Ammon's horn (tissue), 1 donor: ENCODE results near the gene GPATCH2.
"Not testable (repeated sequence)": the region's sequence is repeated elsewhere in the genome, so short reads cannot be mapped to it uniquely, and the experiment has no call there.

ENCODE experiments used
- DNase-seq: peaks from one replicate; pipeline ENCODE4 v3.0.0-alpha.2; 2016; ENCODE audit warnings: low spot score

Gene GPATCH2

DNA sequence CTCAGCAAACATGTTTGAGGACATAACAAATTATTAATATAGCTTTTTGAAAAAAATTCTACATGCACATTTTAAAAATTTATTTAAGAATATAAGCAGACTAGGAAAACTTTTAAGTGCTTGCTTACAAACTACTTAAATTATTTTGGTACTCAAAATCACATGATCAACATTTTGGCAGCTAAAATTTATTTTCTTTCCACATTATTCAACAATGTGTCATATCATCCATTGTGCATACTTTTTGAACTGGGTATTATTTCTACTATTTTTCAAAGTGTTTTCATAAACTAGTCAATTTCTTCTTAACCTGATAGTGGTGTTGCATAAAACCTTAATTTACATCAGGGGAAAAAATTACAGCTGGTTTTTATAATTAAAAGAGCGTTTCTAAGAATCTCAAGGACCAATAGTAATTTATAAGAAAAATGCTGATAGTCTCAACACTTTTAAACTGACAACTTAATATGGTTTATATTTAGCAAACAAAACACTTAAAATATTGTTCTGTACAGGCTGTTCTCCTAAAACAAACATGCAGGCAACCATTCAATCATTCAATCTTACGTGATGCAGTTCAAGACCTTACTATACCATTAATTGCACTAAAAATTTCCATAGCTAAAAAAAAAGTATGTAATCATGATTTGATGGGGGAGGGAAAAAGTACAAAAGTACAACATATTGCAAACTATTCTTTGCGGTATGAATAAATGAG, 105.0 kb downstream of the GPATCH2 start:
- no peak for DNase-seq

DNA sequence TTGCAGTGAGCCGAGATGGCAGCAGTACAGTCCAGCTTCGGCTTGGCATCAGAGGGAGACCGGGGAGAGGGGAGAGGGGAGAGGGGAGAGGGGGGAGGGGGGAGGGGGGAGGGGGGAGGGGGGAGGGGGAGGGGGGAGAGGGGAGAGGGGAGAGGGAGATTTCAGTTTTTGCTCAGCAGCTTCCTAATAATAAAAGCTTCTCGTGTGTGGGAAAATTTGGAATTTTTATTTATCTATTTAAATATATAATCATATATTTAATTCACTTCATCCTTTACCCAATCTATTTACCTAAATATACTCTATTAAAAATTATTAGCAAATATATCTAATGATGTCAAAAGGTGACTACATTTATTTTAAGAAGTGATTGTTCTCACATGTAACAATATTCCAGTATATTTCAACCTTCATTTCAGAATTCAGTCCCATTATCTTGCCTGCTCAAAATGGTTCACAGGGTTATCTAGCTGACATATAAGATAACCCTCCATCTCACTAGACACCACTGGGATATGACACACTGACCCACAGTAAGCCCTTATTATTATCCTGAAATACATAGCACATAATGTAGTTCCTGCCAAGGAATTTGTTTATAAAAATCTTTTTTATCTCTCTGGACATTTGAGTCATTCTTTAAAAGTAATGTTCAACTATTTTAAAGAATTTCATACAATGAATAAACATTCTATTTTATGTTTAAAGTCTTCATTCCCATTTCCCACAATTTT, 105.9 kb downstream of the GPATCH2 start:
- DNase-seq, result no peak

DNA sequence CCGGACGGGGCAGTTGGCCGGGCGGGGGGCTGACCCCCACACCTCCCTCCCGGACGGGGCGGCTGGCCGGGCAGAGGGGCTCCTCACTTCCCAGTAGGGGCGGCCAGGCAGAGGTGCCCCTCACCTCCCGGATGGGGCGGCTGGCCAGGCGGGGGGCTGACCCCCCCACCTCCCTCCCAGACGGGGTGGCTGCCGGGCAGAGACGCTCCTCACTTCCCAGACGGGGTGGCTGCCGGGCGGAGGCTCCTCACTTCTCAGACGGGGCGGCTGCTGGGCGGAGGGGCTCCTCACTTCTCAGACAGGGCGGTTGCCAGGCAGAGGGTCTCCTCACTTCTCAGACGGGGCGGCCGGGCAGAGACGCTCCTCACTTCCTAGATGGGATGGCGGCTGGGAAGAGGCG, 107.0 kb downstream of the GPATCH2 start:
- not testable (repeated sequence) for DNase-seq

DNA sequence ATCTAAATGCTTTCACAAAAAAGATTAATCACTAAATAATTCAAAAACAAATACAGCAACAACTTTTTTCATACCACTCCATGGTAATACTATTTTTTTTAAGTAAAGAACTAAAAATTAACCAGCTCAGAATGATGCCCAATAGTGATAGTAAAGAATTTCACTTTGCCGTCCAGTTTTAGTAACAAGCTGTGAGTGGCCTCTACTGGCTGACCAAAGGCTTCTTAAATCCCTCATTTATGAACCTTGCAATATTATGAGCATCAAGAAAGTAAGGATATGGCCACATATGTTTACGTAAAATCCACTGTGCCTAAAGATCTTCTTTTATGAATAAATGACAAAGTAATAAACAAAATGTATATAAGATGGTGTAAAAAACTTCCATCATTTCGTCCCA, 108.6 kb downstream of the GPATCH2 start:
- no peak for DNase-seq

DNA sequence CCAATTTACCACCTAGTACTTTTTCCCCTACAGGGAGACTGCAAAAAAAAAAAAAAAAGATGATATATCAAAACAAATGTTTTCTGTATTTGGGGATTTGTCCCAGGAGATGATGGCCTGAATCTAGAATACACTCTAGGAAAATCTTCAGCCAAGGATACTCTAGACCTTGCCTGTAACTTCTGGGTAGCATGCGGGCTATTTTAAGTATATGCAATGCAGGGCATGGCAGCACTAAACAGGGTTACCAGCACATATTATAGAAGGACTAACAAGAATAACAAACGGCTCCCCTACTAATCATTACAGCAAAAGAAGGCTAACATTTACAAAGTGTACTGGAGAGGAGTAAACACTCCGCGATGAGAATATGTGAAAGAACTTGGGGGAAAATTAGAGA, 109.6 kb downstream of the GPATCH2 start:
- no peak for DNase-seq

DNA sequence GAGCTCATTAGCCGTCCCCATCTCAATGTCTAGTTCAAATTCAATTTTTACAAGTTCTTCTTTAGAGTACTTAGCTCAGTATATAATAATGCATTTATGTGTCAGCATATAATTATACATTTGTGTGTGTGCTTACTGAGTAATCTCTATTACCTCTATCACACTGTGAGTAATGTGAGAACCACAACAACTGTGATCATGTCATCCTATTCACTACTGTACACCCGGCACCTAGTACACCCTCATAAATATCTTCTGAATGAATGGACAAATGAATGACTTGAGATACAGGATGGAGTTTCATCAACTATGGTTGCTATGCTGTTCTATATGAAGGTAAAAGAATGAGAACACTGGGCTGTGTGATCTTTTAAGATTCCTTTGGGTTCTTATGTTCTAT, 124.0 kb downstream of the GPATCH2 start:
- DNase-seq, result no peak

DNA sequence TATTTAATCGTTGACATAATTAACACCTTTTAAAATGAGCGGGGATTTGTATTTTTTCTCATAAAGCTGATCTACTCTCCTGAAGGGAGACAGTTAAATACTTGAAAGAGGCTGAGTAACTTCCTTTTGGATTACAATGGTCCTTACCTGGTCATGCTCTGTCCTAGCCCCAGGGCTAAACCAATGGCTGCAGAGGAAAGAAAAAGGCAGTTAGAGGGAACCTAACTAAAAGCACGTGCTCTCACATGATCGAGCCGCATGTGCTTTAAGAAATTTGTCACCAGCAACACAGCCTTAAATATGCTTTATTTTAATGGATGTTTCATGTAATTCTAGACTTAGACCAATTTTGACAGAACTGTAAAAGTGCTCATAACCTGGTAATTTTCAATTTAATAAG, 132.7 kb downstream of the GPATCH2 start:
- no peak for DNase-seq

DNA sequence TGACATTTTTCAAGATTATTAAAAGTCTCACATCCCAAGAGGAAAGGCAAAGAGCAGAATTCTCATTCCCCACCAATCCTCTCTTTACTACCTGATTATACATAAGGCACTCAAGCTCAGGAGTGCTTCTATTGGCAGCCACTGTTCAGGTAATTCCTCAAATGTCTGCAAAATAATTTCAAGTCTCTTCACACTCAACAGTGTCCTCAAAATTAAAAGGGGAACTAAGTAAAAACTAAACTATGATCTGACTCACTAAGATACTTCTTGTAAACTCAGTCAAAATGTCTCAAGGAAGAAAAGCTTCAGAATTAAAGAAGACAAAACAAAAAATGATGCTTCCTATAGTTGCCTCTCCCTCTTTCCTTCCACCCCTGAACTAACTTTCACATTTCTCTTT, 135.6 kb downstream of the GPATCH2 start:
- DNase-seq, result no peak

DNA sequence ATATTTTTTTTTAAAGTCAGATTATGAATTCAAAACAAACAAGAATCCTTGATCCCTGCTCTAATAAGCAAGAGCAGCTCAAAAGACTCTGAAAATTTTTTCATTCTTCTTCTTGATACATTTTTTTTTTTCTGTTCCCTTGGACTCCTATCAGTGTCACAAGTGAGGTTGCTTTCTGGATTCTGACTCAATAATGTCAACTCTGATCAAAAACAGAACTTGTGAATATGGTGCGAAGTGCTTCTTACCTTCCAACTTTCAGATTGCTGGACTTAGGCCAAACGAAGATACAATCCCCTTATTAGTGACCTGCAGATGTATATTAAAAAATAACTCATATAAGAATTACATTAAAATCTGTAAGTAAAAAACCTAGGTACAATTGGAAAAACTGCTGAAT, 136.1 kb downstream of the GPATCH2 start:
- DNase-seq, result no peak

DNA sequence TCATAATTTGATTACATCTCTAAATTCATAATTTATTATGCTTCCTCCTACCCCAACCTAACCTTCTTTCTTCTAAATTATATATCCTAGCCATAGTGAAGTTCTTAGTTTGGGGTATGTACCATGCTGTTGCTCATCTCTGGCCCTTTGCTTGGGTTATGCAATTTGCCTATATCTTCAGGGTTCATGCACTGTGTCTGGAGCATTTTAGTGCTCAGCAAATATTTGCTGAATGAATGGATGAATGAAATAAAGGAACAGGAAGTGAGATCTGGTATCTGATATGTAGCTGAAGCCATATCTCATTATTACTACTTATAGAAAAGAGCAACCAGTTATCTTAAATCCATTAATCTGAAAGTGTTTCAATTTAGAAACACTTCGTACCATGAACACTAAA, 137.6 kb downstream of the GPATCH2 start:
- DNase-seq, result no peak

DNA sequence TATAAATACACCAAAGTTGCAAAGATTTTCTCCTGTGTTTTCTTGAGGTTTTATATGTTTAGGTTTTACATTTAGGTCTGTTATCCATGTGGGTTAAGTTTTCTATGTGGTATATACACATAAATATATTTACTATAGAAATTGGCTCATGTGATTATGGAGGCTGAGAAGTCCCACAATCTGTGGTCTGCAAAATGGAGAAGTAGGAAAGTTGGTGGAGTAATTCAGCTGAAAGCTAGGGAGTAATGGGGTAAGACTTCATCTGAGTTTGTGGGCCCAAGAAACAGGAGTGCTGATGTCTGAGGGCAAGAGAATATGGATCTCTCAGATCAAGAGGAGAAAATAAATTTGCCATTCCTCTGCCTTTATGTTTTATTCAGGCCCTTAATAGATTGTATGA, 146.0 kb downstream of the GPATCH2 start:
- DNase-seq, result no peak

DNA sequence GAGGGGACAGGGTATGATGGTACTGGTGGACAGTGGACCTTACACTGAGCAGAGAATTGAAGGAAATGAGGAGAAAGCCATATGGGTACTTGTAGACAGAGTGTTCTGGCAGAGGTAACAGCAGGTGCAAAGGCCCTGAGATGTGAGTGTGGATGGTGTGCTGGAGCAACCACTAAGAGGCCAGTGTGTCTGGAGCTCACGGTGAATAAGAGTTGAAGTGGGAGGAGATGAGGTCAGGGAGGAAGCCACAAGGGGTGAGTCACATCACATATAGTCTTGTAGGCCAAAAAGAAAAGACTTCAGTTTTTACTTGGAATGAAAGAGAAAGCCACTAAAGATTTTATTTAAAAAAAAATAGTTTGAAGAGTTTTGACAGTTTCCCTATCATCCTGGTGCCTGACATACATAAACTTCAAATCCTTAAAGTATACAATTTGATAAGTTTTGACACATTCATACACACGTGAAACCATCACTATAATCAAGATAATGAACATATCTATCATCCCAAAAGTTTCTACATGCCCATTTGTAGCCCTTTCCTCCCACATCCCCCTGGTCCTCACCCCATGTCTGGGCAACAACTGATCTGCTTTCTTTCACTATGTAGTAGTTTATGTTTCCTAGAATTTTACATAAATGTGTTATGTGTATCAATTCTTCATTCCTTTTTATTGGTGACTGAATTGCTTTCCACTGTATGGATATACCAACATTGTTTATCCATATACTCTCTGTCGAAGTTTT, 148.4 kb downstream of the GPATCH2 start:
- DNase-seq, result no peak

DNA sequence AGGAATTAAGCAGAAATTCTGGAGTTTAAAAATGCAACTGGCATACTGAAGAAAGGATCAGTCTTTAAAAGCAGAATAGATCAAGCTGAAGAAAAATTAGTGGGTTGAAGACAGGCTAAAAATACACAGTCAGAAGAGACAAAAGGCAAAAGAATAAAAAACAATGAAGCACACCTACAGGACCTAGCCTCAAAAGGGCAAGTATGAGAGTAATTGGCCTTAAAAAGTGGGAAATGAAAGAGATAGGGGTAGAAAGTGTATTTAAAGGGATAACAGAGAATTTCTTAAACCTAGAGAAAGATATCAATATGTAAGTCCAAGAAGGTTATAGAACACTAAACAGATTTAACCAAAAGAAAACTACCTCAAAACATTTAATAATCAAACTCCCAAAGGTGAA, 152.4 kb downstream of the GPATCH2 start:
- no peak for DNase-seq

DNA sequence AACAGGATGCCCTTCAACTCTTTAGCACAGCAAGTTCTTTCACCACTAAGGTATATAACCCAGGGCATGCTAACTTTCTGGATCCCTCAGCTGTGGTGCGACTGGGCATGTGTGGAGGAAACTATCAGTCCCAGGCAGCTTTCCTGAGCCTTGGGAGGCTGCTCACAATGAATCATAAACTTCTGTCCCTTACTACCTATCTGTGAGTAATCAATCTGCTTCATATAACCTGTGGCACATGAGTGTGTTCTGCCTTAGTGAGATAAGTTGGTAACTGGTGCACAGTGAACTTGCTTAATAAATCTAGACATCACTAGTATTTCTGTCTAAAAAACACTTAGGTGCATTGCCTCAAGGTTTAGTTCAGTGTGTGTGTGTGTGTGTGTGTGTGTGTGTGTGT, 158.0 kb downstream of the GPATCH2 start:
- no peak for DNase-seq

DNA sequence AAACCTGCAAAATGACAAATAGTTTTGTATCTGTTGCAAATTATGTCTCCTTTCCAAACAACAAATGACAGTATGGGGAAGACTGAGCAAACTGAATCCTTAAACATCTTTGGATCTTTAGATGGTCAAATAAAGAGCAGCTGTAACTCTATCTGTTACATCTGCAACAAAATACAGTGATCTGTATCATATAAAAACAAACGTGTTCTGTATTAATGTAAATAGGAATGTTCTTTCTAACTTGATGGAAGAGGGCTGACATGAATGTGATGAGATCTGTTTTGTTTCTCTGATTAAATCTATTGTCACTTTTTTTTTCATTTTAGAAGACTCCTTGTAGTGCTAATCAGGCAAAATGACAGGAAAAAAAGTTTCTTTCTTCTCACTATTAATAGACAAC, 159.5 kb downstream of the GPATCH2 start:
- no peak for DNase-seq

DNA sequence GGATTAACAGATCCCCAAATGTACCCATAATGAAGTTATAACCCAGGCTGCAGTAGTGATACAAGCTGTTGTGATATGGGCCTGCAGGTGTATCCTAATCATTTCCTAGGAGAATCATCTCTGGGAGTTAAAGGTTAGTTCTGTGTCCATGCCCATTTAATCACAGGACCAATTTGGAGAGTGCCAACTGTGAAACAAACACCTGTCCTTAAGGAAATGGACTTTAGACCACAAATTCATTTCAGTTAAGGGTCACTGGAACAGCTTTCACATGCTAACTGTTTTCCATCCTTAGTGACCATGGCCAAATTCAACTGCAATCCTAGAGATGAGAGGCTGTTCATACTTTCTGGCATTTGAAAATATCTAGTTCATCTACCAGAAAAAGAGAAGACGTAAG, 160.9 kb downstream of the GPATCH2 start:
- no peak for DNase-seq

DNA sequence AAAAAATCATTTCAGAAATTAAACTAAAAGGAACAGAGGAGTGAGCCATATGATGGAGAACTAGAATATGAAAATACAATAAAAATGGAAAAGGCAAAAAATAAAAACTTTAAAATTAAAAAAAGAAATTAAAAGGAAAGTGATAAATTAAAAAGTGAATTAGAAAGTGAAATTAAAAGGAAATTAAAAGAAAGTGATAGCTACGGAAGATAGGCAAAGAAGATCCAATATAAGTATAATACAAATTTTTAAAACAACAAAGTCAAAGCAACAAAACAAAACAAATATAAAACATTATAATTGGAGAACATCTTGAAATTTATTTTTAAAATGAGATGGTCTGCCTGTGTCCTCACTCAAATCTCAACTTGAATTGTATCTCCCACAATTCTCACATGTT, 165.8 kb downstream of the GPATCH2 start:
- DNase-seq, result no peak

DNA sequence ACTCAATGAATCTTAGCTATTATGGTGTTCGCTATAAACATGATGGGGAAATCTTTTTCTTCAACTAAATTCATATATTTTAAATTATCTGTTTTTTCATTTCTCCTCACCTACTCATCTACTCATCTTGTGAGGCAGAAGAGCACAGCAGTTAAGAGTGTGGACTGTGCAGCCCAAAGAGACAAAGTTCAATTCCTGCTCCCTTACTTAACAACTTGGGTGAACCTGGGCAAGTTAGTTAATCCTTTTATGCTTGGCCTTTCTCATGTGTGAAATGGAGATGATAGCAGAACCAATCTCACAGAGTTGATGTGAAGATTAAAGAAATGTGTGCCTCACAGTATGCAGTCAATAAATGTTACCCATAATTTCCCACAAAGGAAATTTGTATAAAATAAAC, 168.2 kb downstream of the GPATCH2 start:
- no peak for DNase-seq

DNA sequence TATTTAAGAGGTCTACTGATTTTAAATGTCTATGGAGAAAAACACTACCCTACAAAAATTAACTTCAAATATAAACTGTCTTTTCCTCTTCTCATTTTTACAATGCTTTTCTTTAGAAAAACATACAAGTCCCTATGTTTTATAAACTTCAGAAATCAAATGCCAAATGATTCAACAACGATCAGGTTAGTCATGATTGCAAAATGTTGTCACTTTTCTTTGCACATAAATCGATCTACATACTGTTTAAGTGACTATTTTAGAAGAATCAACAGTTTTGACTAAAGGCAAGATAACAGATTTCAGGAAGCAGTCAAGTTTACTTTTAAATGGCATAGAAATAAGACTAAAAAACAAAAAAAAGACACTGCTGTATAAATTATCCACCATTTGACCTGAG, 168.7 kb downstream of the GPATCH2 start:
- DNase-seq, result no peak

DNA sequence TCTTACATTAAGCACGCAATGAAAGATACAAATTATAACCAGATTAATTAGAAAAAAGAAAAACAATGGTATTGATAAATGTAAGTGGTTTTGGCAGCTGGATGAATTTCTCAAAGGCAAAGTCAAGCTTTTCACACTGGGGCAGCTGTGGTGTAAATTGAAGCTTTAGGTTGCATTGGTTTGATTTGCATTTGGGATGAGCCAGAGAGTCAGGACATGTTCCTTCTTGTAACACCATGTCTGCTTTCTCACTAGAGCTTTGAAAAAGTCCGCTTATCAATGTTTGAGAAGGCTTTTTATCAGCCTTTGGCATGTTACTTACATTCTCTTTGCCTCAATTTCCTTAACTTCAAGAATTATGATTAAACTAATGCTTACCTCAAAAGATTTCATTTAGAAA, 173.9 kb downstream of the GPATCH2 start:
- no peak for DNase-seq

DNA sequence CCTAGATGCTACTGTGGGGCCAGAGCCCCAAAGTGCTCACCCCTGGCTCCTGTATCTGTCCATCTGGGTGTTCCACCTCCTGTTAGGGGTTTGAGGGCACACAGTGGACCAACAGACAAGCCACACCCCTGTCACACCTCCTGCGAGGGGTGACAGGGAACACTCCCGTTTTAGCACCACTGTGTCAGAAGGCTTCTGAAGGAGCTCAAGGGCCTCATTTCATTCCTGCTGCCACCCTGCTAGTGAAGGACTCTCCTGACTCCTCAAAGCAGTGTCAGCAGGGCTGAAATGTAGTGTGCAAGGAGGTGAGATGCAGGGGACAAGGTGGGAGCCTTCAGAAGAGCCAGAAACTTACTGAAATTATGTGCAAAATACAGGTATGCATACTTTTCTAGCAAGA, 174.6 kb downstream of the GPATCH2 start:
- no peak for DNase-seq

DNA sequence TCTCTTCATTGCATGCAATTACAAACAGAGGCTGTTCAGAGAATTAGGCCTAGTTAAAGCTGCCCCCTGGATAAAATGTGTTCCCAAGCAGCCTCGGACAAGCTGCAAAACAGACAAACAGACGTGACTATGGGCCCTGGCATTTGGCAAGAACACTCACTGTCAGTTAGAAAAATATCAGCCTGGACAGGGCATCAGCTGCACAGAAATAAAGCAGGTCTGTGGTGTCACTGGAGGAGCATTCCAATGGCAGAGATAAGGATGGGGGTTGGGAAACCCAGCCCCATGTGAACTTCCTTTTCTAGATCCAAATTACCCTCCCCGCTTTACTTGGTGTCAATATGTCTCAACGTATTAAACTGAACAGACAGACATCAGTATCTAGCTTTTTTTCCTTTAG, 177.1 kb downstream of the GPATCH2 start:
- DNase-seq, result no peak

DNA sequence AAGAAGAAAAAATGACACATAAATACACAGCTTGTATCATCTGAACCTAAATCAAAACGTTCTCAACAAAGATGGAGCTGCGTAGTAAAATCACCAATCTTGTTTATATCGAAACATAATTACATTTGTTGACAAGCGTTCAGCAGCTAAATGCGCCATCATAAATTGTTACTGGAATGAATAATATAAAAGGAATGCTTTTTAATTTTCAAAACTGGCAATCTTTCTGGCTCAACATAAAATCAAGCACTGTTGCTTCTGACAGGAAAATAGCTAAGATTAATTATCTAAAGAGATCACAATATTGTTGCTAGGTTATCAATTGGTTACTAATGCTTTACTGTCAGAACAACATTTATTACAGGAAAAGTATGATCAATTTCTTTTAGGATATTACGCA, 181.5 kb downstream of the GPATCH2 start:
- no peak for DNase-seq
